Fibroblast of lung (primary cell): ENCODE measurements around the gene DPY30. TPM values are rescaled to one million over a fixed set of nuclear protein-coding genes. Genes with fewer than 3 reads are reported as not detected.
"Not testable (repeated sequence)": the region's sequence is repeated elsewhere in the genome, so short reads cannot be mapped to it uniquely, and the experiment has no call there.

ENCODE experiments used
- DNase-seq, 2 donors: peaks; one replicate each; pipeline versions ENCODE4 v3.0.0 to v3.0.0-alpha.2; 2010; ENCODE audit warnings: low read depth in 2 of 2
- H2AFZ ChIP-seq: 2 replicates; pipeline ENCODE4 v1.5.1; 2012; ENCODE audit warnings: low read length, control low read depth, inconsistent platforms
- H3K27ac ChIP-seq: 2 replicates; pipeline ENCODE4 v1.5.1; 2011; ENCODE audit warnings: low read length, control low read depth; ENCODE audit not compliant: insufficient read depth
- H3K27me3 ChIP-seq: 2 replicates; pipeline ENCODE4 v1.5.1; 2011; ENCODE audit warnings: mild to moderate bottlenecking, low read length; ENCODE audit not compliant: control insufficient read depth, insufficient read depth
- H3K36me3 ChIP-seq: 2 replicates; pipeline ENCODE4 v1.5.1; 2011; ENCODE audit warnings: low read length; ENCODE audit not compliant: control insufficient read depth, insufficient read depth
- H3K4me1 ChIP-seq: 2 replicates; pipeline ENCODE4 v1.5.1; 2011; ENCODE audit warnings: low read length; ENCODE audit not compliant: control insufficient read depth, insufficient read depth; ENCODE audit errors: extremely low read depth
- H3K4me2 ChIP-seq: 2 replicates; pipeline ENCODE4 v1.5.1; 2011; ENCODE audit warnings: low read length, control low read depth; ENCODE audit not compliant: insufficient read depth; ENCODE audit errors: extremely low read depth
- H3K4me3 ChIP-seq, 4 experiments: fragments of 200-600 bp in 1 of 4; sonication (generic) in 1 of 4; replicated peaks in 1 of 4; 2 replicates each; pipeline ENCODE4 v1.5.1; 2011 to 2016; ENCODE audit warnings: low read length in 4 of 4, low read depth in 3 of 4, mild to moderate bottlenecking in 3 of 4, control low read depth in 2 of 4, inconsistent platforms in 1 of 4, mixed read lengths in 1 of 4; ENCODE audit not compliant: insufficient read depth in 1 of 4; ENCODE audit errors: control extremely low read depth in 1 of 4
- H3K79me2 ChIP-seq: 2 replicates; pipeline ENCODE4 v1.5.1; 2012; ENCODE audit warnings: mild to moderate bottlenecking, low read length, inconsistent platforms; ENCODE audit not compliant: control insufficient read depth, insufficient read depth
- H3K9ac ChIP-seq: 2 replicates; pipeline ENCODE4 v1.5.1; 2011; ENCODE audit warnings: mild to moderate bottlenecking, low read length, control low read depth; ENCODE audit not compliant: insufficient read depth
- H3K9me3 ChIP-seq: 2 replicates; pipeline ENCODE4 v1.5.1; 2012; ENCODE audit warnings: low read depth, low read length; ENCODE audit not compliant: control insufficient read depth, insufficient read depth
- H4K20me1 ChIP-seq: 2 replicates; pipeline ENCODE4 v1.5.1; 2011; ENCODE audit warnings: low read length; ENCODE audit not compliant: control insufficient read depth, insufficient read depth; ENCODE audit errors: extremely low read depth
- CTCF ChIP-seq, 2 donors: IDR thresholded peaks in 1 of 2; conservative IDR thresholded peaks in 1 of 2; 1 replicate in 1 of 2; 2 replicates in 1 of 2; pipeline ENCODE4 v1.5.1; 2011 to 2012; ENCODE audit warnings: low read length in 2 of 2, control low read depth in 1 of 2, inconsistent platforms in 1 of 2, low read depth in 1 of 2, mild to moderate bottlenecking in 1 of 2
- EZH2 ChIP-seq: IDR thresholded peaks from 2 replicates; pipeline ENCODE4 v1.5.1; 2012; ENCODE audit warnings: low read length, control low read depth, mild to moderate bottlenecking; ENCODE audit errors: missing control alignments
- polyA plus RNA-seq, 2 donors: library from polyadenylated mRNA; depleted of rRNA in 1 of 2; stranded (reverse) in 1 of 2; unstranded in 1 of 2; fragments of >200 nt; gene quantifications; 2 replicates each; pipeline ENCODE4 v1.2.1, GENCODE V29; 2011 to 2012; ENCODE audit warnings: missing spikeins in 1 of 2
- total RNA-seq: library from RNA; depleted of rRNA; stranded (reverse); fragments of >200 nt; gene quantifications from 2 replicates; pipeline ENCODE4 v1.2.1, GENCODE V29; 2014

Gene DPY30
- total and polyA plus RNA-seq, 2 donors (not counting 1 experiment from before 2014, with no cell fraction given) = 50.5 to 126 TPM

GRCh38 chr2:32043561-32043960 lies 4.0 kb upstream of the DPY30 start:
- Histone ChIP-seq H3K79me2 (peaks cover 9% of the 10 kb centered on the region), H3K36me3 (no peaks in the 10 kb centered on the region), H3K4me1 (peaks cover 2% of the 10 kb centered on the region), H2AFZ (no peak overlapping the region), H3K9me3 (no peaks in the 10 kb centered on the region), H3K4me3 (no peak overlapping the region), H4K20me1 (no peaks in the 10 kb centered on the region), H3K4me2 (no peak overlapping the region), H3K27ac (no peak overlapping the region), H3K9ac (no peak overlapping the region), H3K27me3 (no peaks in the 10 kb centered on the region)
- DNase-seq = no peak
- TF ChIP-seq CTCF (conservative IDR thresholded peaks at IDR 0.05 in 1 of 2, IDR thresholded peaks at IDR 0.05 in 1 of 2; ENCODE audit: low read depth in 1 of 2, low read length in 2 of 2) (no peak), EZH2 (no peak)

DNA sequence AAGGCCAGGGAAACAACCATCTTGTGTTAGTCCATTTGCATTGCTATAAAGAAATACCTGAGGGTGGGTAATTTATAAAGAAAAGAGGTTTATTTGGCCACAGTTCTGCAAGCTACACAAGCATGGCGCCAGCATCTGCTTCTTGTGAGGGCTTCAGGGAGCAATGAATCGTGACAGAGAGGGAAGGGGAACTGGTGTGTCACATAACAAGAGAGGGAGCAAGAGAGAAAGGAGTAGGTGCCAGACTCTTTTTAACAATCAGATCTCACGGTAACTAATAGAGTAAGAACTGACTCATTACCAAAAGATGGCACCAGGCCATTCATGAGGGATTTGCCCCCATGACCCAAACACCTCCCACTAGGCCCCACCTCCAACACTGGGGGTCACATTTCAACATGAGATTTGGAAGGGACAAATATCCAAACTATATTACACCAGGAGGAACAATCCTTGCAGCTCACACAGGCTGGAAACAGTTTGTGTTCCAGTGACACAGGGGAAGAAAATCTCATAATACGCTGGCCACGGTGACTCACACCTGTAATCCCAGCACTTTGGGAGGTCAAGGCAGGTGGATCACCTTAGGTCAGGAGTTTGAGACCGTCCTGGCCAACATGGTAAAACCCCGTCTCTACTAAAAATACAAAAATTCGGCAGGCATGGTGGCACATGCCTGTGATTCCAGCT lies 5.3 kb downstream of the DPY30 start:
- DNase-seq = peak; percentile 21 to 41
- not testable (repeated sequence) for H3K9me3 ChIP-seq, H4K20me1 ChIP-seq, H3K4me1 ChIP-seq, H3K27me3 ChIP-seq, H3K36me3 ChIP-seq, H2AFZ ChIP-seq, H3K4me2 ChIP-seq, H3K9ac ChIP-seq, H3K79me2 ChIP-seq, H3K27ac ChIP-seq, H3K4me3 ChIP-seq

- H4K20me1 ChIP-seq, H3K27ac ChIP-seq, H3K4me3 ChIP-seq, H3K9ac ChIP-seq, H3K4me2 ChIP-seq, H3K27me3 ChIP-seq, H2AFZ ChIP-seq, H3K9me3 ChIP-seq, H3K36me3 ChIP-seq, H3K79me2 ChIP-seq, H3K4me1 ChIP-seq: not testable (repeated sequence)
- peak in 1 of 2 donors; percentile 11 for DNase-seq
Measured at GRCh38 chr2:32018789-32019482, 20.7 kb downstream of the DPY30 start.

GRCh38 chr2:32012872-32013271 lies 26.7 kb downstream of the DPY30 start:
- H3K4me2 ChIP-seq = no peak overlapping the region
- H3K27me3 ChIP-seq = no peaks in the 10 kb centered on the region
- H3K4me3 ChIP-seq = no peak overlapping the region
- H4K20me1 ChIP-seq = no peaks in the 10 kb centered on the region
- H3K27ac ChIP-seq = no peak overlapping the region
- H3K79me2 ChIP-seq = peaks cover 19% of the 10 kb centered on the region
- TF ChIP-seq CTCF (conservative IDR thresholded peaks at IDR 0.05 in 1 of 2, IDR thresholded peaks at IDR 0.05 in 1 of 2; ENCODE audit: low read depth in 1 of 2, low read length in 2 of 2) (no peak), EZH2 (no peak)
- DNase-seq = no peak
- peaks cover 5% of the 10 kb centered on the region for H3K4me1 ChIP-seq
- H3K9ac ChIP-seq = no peak overlapping the region
- no peaks in the 10 kb centered on the region for H3K36me3 ChIP-seq
- H3K9me3 ChIP-seq = no peaks in the 10 kb centered on the region
- H2AFZ ChIP-seq = no peak overlapping the region
